Breast epithelium (tissue), 3 donors: ENCODE measurements around the gene GPI.

Experiments used
- POLR2A ChIP-seq: fragments of 450-650 bp; IDR thresholded peaks from one replicate; pipeline ENCODE4 v1.6.1; 2016; ENCODE audit warnings: antibody characterized with exemption, mild to moderate bottlenecking, moderate library complexity
- TF ChIP-seq, protein P1 (sequence below), 3 donors: fragments of 450-650 bp; IDR thresholded peaks; one replicate each; pipeline ENCODE4 v1.5.1; 2016 to 2017; ENCODE audit warnings: antibody characterized with exemption in 3 of 3, mild to moderate bottlenecking in 3 of 3, moderate library complexity in 3 of 3

- no peak for TF ChIP-seq POLR2A
- TF ChIP-seq, protein P1, sequence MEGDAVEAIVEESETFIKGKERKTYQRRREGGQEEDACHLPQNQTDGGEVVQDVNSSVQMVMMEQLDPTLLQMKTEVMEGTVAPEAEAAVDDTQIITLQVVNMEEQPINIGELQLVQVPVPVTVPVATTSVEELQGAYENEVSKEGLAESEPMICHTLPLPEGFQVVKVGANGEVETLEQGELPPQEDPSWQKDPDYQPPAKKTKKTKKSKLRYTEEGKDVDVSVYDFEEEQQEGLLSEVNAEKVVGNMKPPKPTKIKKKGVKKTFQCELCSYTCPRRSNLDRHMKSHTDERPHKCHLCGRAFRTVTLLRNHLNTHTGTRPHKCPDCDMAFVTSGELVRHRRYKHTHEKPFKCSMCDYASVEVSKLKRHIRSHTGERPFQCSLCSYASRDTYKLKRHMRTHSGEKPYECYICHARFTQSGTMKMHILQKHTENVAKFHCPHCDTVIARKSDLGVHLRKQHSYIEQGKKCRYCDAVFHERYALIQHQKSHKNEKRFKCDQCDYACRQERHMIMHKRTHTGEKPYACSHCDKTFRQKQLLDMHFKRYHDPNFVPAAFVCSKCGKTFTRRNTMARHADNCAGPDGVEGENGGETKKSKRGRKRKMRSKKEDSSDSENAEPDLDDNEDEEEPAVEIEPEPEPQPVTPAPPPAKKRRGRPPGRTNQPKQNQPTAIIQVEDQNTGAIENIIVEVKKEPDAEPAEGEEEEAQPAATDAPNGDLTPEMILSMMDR (IDR thresholded peaks at IDR 0.05) = no peak
Measured at GRCh38 chr19:34403784-34404108, 38.8 kb downstream of the GPI start.
